Left renal cortex interstitium (tissue), 4 donors: ENCODE results near the gene UBL7. TPM values are rescaled to one million over a fixed set of nuclear protein-coding genes. Genes with fewer than 3 reads are reported as not detected.
"Not testable (repeated sequence)": the region's sequence is repeated elsewhere in the genome, so short reads cannot be mapped to it uniquely, and the experiment has no call there.

Experiments used
- DNase-seq, 4 donors: peaks; one replicate each; pipeline ENCODE4 v3.0.0-alpha.2; 2013; ENCODE audit warnings: low read depth in 4 of 4, low spot score in 2 of 4, missing footprints in 1 of 4
- polyA plus RNA-seq, 4 donors: library from polyadenylated mRNA; unstranded; fragments of 120-200 nt; gene quantifications; one replicate each; pipeline ENCODE4 v1.2.1, GENCODE V29; 2013; ENCODE audit not compliant: insufficient read length in 4 of 4

UBL7 gene
- polyA plus RNA-seq, 4 donors: 60.1 to 83.3 (median 64.6) TPM

DNA sequence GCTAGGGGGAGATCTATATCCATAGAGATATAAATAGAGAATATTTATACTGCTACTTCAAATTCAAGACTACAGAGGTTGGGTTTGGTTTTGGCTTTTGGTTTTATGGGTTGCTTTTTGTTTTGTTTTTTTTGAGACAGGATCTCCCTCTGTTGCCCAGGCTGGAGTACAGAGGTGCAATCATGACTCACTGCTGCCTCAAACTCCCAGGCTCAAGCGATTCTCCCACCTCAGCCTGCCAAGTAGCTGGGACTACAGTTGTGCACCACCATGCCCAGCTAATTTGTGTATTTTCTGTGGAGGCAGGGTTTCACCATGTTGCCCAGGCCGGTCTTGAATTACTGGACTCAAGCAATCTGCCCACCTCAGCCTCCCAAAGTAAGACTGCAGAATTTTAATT, 3.9 kb upstream of the UBL7 start:
- DNase-seq: no peak

DNA sequence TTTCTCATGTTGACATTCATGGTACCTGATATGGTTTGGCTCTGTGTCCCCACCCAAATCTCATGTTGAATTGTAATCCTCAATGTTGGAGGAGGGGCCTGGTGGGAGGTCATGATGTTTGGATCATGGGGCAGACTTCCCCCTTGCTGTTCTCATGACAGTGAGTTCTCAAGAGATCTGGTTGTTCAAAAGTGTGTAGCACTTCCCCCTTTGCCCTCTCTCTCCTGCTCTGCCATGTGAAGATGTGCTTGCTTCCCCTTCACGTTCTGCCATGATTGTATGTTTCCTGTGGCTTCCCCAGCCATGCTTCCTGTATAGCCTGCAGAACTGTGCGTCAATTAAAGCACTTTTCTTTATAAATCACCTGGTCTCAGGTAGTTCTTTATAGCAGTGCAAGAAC, 3.3 kb upstream of the UBL7 start:
- no peak for DNase-seq

DNA sequence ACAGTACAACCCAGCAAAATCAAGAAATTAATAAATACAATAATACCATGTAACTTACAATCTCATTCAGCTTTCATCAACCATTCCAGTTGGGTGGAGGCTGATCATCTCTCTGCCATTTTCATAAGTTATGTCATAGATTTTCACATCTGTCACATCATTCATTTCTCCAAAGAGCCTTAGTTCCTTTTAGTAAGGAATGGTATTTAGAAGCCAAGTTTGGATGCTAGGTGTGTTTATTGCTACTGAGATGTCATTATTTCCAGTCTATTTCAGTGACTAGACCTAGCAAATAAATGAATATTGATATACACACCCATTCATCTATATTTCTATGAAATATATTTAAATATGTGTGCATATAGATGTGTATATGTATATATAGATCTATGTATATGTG, 2.7 kb upstream of the UBL7 start:
- no peak for DNase-seq

DNA sequence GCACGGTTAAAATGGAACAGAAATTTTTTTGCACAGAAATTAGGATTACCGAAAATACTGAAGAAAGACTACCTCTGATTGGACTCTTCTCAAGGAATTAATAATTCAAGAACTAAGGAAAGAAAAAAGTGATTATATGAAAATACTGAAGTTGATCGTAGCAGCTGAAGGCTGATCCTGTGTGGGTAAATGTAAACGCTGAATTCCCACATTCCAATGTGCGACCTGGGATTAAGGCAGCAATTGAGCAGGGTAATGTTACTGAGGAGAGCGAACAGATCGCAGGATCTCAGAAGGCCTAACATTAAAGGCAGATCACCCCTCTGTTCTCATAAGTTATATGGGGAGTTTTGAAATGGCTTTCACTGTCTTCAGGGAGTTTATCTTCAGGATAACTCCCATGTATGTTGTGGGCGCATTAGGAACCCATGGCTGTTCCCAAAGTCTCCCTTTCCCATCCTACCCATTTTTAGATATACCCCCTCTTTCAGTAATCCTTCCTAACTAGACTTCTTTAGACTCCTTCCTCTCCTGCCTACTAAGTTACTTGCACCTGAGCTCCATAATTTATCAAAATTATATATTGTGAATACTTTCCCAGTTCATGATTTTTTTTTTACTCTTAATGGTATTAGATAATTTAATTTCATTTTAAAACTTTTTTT, 1.0 kb upstream of the UBL7 start:
- DNase-seq: no peak

DNA sequence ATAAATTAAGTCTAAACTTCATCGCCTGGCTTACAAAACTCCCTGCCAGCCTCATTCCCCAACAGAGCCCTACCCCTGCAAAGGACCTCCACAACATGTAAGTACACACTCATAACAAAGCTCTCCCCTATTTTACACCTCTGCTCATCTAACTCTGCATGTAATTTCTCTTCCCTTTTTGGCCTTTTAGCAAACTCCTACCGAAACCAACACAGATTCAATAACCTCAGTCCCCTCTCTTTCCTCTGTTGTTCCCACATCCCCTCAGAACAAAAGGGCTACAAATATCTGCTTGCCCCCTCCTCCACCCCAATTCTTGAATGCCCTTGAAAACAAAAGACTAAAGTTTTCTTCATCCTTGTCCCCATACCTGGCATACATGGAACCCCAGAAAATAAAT, 662 bp downstream of the UBL7 start:
- no peak for DNase-seq

DNA sequence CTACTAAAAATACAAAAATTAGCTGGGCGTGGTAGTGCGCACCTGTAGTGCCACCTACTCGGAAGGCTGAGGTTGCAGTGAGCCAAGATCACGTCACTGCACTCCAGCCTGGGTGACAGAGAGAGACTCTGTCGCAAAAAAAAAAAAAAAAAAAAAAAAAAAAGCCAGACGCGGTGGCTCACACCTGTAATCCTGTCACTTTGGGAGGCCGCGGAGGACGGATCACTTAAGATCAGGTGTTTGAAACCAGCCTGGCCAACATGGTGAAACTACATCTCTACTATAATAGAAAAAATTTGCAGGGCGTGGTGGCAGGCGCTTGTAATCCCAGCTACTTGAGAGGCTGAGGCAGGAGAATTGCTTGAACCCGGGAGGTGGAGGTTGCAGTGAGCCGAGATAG, 1.2 kb downstream of the UBL7 start:
- not testable (repeated sequence) for DNase-seq

DNA sequence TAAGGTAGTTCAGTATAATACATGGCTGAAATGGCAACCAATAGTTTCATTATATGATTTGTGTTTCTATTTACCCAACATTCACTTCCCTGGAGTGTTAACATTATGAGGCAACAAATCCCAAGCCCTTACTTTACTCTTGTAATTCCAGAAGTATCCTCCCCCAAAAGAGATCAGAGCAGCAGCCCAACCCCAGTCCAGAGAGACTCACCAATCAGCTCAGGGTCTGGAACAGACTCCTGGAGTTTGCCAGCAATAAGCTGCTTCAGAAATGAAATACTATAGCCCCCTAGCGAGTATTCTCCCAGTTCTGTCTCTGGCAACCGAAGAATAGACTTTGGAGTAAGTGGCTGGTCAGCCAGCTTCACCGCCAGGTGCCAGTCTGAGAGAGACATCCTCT, 2.5 kb downstream of the UBL7 start:
- DNase-seq: no peak

DNA sequence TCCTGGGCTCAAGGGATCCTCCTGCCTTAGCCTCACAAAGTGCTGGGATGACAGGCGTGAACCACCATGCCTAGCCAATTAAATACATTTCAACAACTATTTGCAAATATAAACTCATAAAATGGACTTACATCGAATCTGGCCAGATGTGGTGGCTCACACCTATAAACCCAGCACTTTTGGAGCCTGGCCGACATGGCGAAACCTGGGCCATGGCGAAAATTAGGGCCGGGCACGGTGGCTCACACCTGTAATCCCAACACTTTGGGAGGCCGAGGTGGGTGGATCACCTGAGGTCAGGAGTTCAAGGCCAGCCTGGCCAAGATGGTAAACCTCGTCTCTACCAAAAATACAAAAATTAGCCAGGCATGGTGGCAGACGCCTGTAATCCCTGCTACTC, 3.9 kb downstream of the UBL7 start:
- not testable (repeated sequence) for DNase-seq

DNA sequence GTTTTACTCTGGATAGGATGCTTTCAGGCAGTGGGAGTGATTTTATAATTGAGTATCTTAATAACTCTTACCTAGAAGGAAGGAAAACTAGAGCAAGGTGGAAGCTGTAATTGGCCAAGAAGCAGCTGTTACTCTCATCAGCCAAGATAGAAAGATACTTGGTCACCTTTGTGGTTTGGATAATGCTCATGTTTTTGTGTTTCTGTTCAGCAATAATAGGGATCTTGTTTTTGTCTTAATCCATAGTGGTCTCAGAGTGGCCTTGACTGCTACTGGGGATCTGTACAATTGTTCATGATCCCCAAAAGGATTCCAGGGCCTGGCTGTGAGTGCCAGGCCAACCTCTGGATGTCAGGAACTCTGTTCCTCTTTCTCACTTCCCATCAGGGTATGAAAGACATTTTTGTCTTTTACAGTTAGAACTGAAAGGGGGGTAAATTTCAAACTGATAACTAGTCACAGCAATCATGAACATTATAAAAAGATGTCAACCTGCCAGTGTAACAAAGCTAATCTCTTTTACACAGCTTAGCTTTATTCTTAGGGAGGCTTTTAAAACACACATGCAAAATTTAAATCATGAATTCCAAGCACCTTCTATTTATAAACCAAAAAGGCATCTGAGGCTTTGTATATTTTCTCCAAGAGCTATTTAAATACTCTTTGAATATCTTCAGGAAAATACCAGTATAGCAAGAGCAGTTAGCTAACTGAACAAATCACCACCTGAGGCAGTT, 6.0 kb downstream of the UBL7 start:
- no peak for DNase-seq

DNA sequence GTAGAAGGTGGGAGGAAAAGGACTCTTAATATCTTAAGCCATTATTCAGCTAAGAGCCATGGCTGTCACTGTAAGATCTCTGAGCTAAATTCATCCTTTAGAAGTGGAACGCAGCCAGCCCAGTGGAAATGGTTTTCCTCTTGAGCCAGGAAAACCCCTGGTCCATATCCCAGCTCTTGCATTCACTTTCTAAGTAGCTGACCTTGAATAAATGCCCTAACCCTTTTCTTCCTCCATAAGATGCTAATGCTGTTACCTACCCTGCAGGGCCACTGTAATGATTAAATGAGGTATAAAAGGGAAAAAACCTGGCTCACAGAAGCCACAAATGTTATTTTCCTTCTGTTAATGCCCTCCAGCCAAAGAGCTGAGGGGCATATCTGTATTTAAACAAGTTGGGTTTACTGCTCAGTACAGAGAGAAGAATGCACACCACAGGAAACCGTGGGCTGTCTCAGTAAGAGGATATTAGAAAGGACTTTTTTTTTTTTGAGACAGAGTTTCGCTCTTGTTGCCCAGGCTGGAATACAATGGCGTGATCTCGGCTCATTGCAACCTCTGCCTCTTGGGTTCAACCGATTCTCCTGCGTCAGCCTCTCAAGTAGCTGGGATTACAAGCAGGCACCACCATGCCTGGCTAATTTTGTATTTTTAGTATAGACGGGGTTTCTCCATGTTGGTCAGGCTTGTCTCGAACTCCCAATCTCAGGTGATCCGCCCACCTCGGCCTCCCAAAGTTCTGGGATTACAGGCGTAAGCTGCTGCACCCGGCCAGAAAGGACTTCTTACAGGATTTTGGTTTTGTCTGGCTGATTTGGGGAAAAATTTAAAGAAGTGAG, 6.8 kb downstream of the UBL7 start:
- no peak for DNase-seq

DNA sequence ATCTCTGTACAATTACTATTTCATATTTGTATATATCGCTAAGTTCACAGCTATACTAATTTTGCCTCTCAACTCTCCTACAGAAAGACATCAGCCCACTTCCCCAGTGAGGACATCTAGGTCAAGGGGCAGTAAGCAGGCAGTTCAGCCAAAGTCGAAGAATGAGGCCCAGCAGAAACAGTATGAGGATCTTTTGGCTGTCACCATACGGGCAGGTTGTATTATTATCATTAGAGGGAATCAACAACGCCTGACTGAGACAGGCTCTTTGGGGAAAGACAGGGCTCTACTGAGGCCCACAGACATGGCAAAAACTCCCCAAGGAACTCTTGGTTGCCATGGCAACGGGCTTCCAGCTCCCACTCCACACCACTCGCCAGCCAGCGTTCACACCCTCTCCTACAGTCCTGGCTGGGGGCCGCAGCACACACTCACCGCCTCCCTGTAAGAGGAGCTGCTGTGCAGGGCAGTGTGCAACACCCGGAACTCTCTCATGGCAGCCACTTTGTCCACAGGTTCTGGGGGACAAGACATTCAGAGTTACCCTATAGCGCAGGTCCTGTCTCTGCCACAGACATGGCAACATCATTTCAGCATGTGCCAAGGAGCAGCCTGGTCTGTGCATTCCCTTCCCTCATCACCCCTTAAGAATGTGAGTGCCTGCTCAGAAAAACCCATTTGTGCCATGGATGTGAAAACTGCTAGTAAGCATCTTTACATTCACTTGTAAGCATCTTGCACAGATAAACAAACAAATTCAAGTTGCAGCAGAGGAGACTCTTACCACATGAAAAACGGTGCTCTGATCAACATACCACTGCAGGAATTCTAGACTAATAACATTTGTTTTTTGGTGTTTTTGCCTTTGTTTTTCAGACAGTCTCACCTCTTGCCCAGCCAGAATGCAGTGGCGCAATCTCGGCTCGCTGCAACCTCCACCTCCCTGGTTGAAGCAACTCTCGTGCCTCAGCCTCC, 8.8 kb downstream of the UBL7 start:
- no peak for DNase-seq

DNA sequence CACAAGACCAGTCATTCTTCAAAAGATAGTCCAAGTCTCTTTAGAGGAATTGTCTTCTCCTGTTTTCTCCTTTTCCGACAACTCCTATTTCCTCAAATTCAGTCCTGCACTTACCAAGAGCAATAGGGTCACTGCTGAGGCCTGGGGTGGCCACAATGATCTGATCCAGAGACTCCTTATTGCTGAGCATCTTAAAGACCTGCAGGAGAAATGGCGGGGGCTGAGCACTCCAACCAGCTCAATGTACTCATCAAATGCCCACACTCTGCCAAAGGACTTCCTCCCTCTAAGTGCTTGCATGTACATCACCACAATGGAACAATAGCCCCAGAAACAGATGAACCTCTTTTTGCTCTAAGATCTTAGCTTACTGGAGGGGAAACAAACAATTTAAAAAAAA, 9.6 kb downstream of the UBL7 start:
- DNase-seq: no peak

DNA sequence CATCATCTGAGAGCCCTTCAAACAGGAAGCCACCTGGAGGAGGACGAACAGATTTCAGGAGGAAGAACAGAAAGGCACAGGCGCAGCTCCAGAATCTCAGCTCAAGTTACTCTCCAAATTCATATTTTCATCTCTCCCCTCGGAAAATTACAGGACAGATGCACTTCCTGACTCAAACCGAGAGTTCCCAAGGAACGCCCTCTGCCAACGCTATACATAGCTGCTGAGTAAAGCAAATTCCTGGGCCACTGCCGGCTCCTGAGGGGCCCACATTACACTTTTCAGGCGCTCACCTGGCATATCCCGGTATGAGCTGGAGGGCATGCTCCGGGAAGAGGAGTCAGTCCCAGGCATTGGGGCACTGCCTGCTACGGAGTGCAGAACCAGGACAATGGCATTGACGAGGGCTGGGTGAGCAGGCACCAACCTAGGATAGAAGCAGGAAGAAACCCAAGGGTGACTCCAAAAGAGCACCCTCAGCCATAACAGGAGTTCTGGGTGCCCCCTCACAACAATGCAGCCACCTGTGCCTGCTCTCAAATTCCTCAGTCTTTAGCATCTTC, 11.2 kb downstream of the UBL7 start:
- no peak for DNase-seq

DNA sequence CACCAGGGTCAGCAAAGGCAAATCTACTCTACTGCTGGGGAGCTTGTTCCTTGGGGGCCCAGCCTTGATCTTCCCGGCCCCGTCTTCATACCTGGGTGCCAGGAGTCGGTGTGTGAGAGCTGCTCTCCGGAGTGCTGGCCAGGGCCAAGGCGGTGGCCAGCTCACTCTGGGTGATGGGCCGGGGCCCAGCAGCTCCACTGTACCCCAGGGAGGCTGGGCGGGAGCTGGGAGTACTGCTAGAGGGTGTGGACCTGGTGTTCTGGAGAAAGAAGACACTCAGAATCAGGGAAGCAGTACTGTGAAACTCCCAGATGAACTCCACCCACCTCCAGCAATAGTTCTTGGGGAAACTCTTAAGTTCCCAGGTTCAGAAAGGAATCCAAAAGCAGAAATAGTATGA, 11.9 kb downstream of the UBL7 start:
- no peak for DNase-seq

DNA sequence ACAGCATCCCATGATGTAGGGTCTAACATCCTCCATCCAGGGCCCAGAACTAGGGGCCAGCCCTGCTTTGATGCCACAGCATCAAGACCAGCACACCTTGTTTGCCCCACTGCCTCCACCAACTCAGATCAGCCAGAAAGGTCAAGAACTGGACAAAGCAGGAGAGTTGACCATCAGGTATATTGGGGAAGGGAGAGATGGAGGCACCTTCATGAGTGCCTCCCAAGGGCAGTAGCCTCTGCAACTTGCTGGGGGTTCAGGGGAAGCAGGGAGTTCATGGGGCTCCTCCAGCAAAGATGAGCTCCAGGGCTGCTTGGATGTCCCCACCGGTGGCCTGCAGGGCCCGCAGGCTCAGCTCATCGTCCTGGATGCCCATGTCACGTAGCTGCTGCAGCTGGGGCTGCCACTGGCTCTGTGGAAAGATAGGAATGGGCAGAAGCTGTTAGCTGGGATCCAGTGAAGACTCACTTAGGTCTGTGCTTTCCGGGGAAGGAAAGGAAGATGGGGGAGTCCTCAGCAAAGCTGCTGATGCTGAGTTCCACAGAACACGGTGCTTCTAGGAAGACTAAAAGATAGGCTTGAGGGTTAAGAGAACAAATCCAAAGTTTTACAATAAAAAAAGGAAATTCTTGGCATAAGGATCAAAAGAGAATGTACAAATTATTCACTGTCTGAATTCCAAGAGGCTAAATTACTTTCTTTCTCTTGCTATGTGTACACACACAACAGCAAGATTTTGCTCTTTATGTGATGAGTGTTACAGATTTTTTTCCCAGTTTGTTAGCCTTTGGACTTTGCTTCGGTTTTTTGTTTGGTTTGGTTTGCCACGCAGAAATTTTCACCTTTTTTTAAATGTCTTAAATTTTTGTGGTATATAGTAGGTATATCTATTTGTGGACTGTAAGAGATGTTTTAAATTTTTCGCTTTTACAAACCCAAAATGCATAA, 14.9 kb downstream of the UBL7 start:
- no peak for DNase-seq

DNA sequence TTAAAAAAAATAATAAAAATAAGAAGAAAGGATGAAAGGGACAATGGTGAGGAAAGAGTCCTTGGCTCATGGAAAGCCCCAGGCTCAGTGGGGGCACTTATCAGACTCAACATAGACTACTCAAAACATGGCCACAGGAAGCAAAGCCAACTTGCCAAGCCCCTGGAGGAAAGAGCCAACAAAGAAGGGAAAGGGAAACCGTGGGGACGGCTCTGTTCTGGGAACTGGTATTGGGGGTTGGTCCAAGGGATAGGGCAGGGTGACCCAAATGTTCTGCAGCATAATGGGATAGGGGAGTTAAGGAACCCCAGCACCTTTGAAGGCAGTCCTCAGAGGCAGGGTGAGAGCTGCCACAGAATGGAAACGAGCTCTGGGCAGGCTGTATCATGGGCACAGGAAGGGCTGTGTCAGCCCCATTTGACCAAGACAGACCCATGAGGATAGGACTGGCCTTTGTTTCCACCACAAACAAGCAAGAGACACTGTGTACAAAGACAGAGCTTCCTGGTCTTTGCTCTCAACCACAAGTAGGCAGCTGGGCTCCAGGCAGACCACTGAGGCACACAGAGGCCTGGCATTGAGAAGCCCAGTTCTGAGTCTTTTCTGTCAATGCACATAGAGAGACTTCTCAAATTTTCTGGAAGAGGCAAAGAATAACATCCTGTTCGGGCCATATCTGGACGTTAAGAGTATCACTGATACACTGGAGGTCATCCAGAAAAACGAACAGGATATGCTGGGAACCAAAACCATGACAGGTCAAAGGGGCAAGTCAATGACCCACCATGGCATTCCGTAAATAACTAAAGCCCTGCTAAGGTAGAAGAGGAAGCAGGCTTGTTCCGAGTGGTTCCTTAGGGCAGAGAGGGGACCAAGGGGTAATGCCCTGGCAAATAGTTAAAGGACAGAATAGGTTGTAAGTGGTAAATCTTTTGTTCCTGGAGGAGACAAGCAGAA, 16.6 kb downstream of the UBL7 start:
- no peak for DNase-seq

DNA sequence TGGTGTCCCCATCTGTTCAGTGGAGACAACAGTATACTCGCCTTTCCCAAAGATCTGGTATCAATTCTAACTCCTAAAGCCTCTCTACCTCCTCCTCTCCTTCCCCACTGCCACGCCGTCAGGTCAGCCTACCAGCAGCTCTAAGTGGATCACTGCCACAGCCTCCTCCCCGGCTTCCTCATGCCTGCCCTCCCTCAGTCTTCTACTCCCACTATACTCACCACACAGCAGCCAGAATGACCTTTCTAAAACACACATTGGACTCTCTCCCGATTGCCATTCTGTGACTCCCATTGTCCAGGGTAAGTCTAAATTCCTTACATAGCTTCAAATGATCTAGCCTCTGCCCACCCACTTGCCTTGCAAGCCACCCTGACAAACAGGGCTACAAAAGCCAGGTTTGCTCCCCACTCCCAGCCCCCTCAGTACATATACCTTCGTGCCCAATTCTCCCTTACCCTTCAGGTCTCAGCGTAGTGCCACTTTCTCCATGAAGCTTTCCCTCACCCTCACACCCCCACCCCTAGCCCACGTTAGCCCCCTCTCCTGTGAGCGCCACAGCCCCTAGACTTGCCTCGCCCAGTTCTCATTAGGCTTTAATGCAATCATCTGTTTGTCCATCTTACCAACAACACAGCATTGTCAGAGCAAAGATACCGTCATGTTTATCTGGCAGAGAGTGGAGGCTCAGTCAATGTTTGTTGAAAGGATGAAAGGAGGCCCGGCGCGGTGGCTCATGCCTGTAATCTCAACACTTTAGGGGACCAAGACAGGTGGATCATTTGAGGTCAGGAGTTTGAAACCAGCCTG, 17.7 kb downstream of the UBL7 start:
- no peak for DNase-seq
